ENCODE data around the gene SOX6.
"Not testable (repeated sequence)": the region's sequence is repeated elsewhere in the genome, so short reads cannot be mapped to it uniquely, and the experiment has no call there.

Gene SOX6

DNA sequence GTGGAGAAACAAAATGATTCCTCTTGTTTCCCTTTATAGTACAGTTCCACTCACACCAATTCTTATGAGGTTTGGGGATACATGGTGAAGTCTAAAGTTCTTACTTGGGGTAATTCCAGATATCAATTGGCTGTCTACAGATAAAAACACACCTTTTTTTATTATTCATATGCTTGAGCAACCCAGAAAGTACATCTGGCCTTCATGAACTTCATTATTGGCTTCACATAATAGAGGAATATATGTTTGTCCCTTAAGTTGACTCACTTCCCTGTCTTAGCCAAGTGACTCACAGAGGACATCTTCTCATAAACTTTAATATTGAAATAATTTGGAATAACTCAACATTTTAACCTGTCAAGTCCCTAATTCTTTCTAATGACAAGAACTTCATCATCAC lies 36.3 kb upstream of the SOX6 start:
- no peak for TF ChIP-seq EZH2phosphoT487 (IDR thresholded peaks at IDR 0.05; ENCODE audit: borderline replicate concordance)
- TF ChIP-seq, protein P1, sequence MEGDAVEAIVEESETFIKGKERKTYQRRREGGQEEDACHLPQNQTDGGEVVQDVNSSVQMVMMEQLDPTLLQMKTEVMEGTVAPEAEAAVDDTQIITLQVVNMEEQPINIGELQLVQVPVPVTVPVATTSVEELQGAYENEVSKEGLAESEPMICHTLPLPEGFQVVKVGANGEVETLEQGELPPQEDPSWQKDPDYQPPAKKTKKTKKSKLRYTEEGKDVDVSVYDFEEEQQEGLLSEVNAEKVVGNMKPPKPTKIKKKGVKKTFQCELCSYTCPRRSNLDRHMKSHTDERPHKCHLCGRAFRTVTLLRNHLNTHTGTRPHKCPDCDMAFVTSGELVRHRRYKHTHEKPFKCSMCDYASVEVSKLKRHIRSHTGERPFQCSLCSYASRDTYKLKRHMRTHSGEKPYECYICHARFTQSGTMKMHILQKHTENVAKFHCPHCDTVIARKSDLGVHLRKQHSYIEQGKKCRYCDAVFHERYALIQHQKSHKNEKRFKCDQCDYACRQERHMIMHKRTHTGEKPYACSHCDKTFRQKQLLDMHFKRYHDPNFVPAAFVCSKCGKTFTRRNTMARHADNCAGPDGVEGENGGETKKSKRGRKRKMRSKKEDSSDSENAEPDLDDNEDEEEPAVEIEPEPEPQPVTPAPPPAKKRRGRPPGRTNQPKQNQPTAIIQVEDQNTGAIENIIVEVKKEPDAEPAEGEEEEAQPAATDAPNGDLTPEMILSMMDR (conservative IDR thresholded peaks at IDR 0.05; ENCODE audit: low read length), result no peak
- Histone ChIP-seq H3K9me2 (replicated peaks; ENCODE audit: low read depth, low read length) (no peaks in the 10 kb centered on the region), H3K4me3 (ENCODE audit: low read length, poor library complexity, severe bottlenecking) (no peak overlapping the region), H3K4me1 (ENCODE audit: insufficient read depth, low read length, poor library complexity, severe bottlenecking) (no peaks in the 10 kb centered on the region), H3K36me3 (ENCODE audit: insufficient read depth, low read length) (no peaks in the 10 kb centered on the region), H3K9me3 (ENCODE audit: insufficient read depth, low read depth, low read length) (no peaks in the 10 kb centered on the region), H4K20me1 (ENCODE audit: insufficient read depth, low read length, poor library complexity, severe bottlenecking) (no peaks in the 10 kb centered on the region), H3F3A (ENCODE audit: low read depth) (no peaks in the 10 kb centered on the region), H2AFZ (ENCODE audit: low read length) (no peak overlapping the region), H3K4me2 (ENCODE audit: low read depth, low read length, poor library complexity, severe bottlenecking) (no peak overlapping the region), H3K27me3 (ENCODE audit: insufficient read depth, low read length, poor library complexity, severe bottlenecking) (no peaks in the 10 kb centered on the region), H3K9ac (ENCODE audit: low read depth, low read length, poor library complexity, severe bottlenecking) (no peak overlapping the region), H3K79me2 (ENCODE audit: insufficient read depth, low read length) (no peaks in the 10 kb centered on the region)

DNA sequence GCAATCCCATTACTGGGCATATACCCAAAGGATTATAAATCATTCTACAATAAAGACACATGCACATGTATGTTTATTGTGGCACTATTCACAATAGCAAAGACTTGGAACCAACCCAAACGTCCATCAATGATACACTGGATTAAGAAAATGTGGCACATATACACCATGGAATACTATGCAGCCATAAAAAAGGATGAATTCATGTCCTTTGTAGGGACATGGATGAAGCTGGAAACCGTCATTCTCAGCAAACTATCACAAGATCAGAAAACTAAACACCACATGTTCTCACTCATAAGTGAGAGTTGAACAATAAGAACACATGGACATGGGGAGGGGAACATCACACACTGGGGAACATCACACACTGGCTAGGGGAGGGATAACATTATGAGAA lies 34.5 kb upstream of the SOX6 start:
- not testable (repeated sequence) for H3K27me3 ChIP-seq (ENCODE audit: insufficient read depth, low read length, poor library complexity, severe bottlenecking); H3K9me3 ChIP-seq (ENCODE audit: insufficient read depth, low read depth, low read length); H3K9ac ChIP-seq (ENCODE audit: low read depth, low read length, poor library complexity, severe bottlenecking); H3K4me1 ChIP-seq (ENCODE audit: insufficient read depth, low read length, poor library complexity, severe bottlenecking); H3K9me2 ChIP-seq (replicated peaks; ENCODE audit: low read depth, low read length); H3K4me3 ChIP-seq (ENCODE audit: low read length, poor library complexity, severe bottlenecking); H2AFZ ChIP-seq (ENCODE audit: low read length); H3K79me2 ChIP-seq (ENCODE audit: insufficient read depth, low read length); H4K20me1 ChIP-seq (ENCODE audit: insufficient read depth, low read length, poor library complexity, severe bottlenecking); H3K36me3 ChIP-seq (ENCODE audit: insufficient read depth, low read length); H3K4me2 ChIP-seq (ENCODE audit: low read depth, low read length, poor library complexity, severe bottlenecking); H3F3A ChIP-seq (ENCODE audit: low read depth)

DNA sequence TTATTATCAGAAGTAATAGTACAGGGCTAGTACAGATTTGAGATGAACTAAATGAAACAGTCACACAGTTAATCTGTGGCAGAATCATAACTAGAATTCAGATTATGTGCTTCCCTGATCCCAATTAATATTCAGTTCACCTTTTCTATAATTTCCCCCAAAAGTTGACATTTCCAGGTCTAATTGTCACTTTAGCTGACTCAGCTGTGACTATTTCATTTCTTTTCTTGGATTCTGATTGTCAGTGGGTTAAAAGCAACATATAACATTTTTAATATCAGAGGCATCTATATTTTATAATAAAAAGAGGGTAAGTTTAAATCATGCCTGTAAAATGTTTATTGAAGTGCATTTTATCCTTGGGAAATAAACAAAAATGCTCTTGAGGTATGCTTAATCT lies 28.8 kb upstream of the SOX6 start:
- no peaks in the 10 kb centered on the region for H3K4me1 ChIP-seq (ENCODE audit: insufficient read depth, low read length, poor library complexity, severe bottlenecking)
- H4K20me1 ChIP-seq (ENCODE audit: insufficient read depth, low read length, poor library complexity, severe bottlenecking), result no peaks in the 10 kb centered on the region
- no peak overlapping the region for H3K9ac ChIP-seq (ENCODE audit: low read depth, low read length, poor library complexity, severe bottlenecking)
- no peaks in the 10 kb centered on the region for H3F3A ChIP-seq (ENCODE audit: low read depth)
- no peak for TF ChIP-seq EZH2phosphoT487 (IDR thresholded peaks at IDR 0.05; ENCODE audit: borderline replicate concordance)
- TF ChIP-seq, protein P1 (conservative IDR thresholded peaks at IDR 0.05; ENCODE audit: low read length), result no peak
- no peaks in the 10 kb centered on the region for H3K9me3 ChIP-seq (ENCODE audit: insufficient read depth, low read depth, low read length)
- H3K27me3 ChIP-seq (ENCODE audit: insufficient read depth, low read length, poor library complexity, severe bottlenecking), result no peaks in the 10 kb centered on the region
- H3K36me3 ChIP-seq (ENCODE audit: insufficient read depth, low read length), result no peaks in the 10 kb centered on the region
- no peak overlapping the region for H3K4me3 ChIP-seq (ENCODE audit: low read length, poor library complexity, severe bottlenecking)
- no peaks in the 10 kb centered on the region for H3K9me2 ChIP-seq (replicated peaks; ENCODE audit: low read depth, low read length)
- no peak overlapping the region for H2AFZ ChIP-seq (ENCODE audit: low read length)
- no peak overlapping the region for H3K4me2 ChIP-seq (ENCODE audit: low read depth, low read length, poor library complexity, severe bottlenecking)
- no peaks in the 10 kb centered on the region for H3K79me2 ChIP-seq (ENCODE audit: insufficient read depth, low read length)

DNA sequence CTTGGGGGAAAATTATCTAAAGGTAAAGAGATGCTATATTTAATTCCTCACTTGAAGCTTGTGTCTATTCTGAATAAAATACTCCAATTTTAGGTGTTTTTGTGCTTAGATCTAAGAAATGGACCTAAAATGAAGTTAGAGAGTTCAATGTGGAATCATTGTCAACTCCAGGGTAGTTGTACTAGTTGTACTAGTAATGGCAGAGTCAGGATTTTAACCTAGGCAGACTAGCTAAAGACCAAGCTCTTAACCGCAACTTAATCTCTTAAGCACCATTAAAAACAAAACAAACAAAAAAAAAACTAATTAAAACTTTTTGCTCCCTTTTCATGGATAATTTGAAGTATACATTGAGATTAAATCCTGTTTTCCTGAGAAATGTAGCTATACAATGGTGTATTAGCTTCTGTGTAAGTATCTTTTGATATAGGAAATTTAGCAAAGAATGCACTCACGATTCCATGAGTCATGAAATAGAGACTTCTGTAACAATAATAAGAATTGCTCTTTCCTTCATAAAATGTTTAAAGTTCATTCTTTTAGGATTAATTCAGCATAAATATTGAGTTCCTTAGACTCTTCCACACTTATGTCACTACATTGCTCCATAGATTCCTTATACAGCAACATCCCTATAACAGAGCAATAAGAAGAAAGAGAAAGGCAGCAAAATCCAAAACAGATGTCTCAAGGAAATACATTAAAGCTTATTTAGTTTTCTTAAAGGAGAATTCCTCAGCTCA lies 26.5 kb upstream of the SOX6 start:
- no peak overlapping the region for H2AFZ ChIP-seq (ENCODE audit: low read length)

More for the DNA sequence above, 26.5 kb upstream of the SOX6 start:
- no peaks in the 10 kb centered on the region for H4K20me1 ChIP-seq (ENCODE audit: insufficient read depth, low read length, poor library complexity, severe bottlenecking)
- H3K4me3 ChIP-seq (ENCODE audit: low read length, poor library complexity, severe bottlenecking), result no peak overlapping the region
- H3K4me2 ChIP-seq (ENCODE audit: low read depth, low read length, poor library complexity, severe bottlenecking), result no peak overlapping the region
- no peaks in the 10 kb centered on the region for H3K4me1 ChIP-seq (ENCODE audit: insufficient read depth, low read length, poor library complexity, severe bottlenecking)
- no peaks in the 10 kb centered on the region for H3K27me3 ChIP-seq (ENCODE audit: insufficient read depth, low read length, poor library complexity, severe bottlenecking)
- no peaks in the 10 kb centered on the region for H3K79me2 ChIP-seq (ENCODE audit: insufficient read depth, low read length)
- TF ChIP-seq, protein P1 (conservative IDR thresholded peaks at IDR 0.05; ENCODE audit: low read length), result no peak
- no peak for TF ChIP-seq EZH2phosphoT487 (IDR thresholded peaks at IDR 0.05; ENCODE audit: borderline replicate concordance)
- H3K9me2 ChIP-seq (replicated peaks; ENCODE audit: low read depth, low read length), result no peaks in the 10 kb centered on the region
- no peaks in the 10 kb centered on the region for H3K36me3 ChIP-seq (ENCODE audit: insufficient read depth, low read length)
- H3F3A ChIP-seq (ENCODE audit: low read depth), result no peaks in the 10 kb centered on the region
- no peak overlapping the region for H3K9ac ChIP-seq (ENCODE audit: low read depth, low read length, poor library complexity, severe bottlenecking)
- no peaks in the 10 kb centered on the region for H3K9me3 ChIP-seq (ENCODE audit: insufficient read depth, low read depth, low read length)

Data from Loucy (cell line).